Measurements from ENCODE around the gene CBR1. TPM values are rescaled to one million over a fixed set of nuclear protein-coding genes. Genes with fewer than 3 reads are reported as not detected.
A peak's percentile ranks its signal among the peaks of the same experiment; 100 is the strongest.

Gene CBR1
- total and polyA plus RNA-seq, 2 donors (not counting 1 experiment from before 2014, with no cell fraction given) = 12.4 to 14.4 TPM

DNA sequence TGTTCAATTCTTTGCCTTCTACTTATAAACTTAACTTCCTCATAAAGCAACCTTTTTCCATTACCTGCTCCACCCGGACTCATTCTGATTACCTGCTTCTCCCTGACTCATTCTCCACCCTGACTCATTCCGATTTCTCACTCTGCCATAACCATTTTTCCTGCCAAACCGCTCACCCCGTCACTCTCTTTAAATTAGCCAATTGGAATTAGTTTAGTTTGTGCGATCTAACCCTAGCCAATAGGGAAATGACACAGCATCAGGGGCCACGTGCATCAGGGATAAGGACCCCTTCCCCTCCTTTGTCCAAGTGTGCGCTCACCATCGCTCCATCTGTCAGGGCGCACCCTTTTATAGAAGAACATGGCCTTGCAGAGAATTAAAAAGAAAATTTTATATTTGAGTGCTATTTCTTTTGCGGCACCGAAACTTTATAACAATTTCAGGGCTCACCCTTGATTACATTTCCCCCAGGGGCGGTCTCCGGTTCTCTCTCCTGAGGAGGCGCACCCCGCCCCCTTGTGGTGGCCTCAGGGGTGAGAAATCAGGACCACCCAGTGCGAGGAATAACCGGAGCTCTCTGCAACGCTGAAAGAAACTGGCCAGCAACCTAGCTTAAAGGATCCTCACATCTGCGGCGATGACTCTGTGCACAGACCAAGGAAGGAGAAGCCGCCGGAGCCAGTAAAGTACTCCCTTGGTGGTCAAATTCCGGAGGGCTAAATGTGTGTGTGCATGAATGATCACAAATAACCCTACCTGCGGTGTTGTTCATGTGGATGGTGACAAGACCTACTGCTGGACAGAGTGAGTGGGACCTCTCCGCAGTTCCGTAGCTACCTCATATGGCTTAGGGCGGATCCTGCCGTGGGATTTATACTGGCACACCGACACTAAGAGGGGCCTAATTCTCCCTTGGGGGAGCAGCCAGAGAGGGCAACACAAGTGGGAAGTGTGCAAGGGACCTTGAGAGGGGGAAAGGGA is 34.8 kb downstream of the CBR1 start:
- Mint-ChIP-seq H3K27ac (no peak overlapping the region), H3K4me3 (peak overlapping the region; percentile 59), H3K4me1 (peaks cover 8% of the 10 kb centered on the region), H3K27me3 (peaks cover 26% of the 10 kb centered on the region), H3K9me3 (ENCODE audit: insufficient read depth) (no peaks in the 10 kb centered on the region)
- H4K20me1 ChIP-seq (ENCODE audit: control insufficient read depth, insufficient read depth, low read length, poor library complexity, severe bottlenecking) = no peaks in the 10 kb centered on the region
- ATAC-seq (ENCODE audit: low read depth) = peak; percentile 71
- TF ChIP-seq EZH2 (IDR thresholded peaks at IDR 0.05; ENCODE audit: borderline replicate concordance, insufficient read depth, low read depth, low read length, poor library complexity, severe bottlenecking) = no peak
- TF ChIP-seq, protein P1, sequence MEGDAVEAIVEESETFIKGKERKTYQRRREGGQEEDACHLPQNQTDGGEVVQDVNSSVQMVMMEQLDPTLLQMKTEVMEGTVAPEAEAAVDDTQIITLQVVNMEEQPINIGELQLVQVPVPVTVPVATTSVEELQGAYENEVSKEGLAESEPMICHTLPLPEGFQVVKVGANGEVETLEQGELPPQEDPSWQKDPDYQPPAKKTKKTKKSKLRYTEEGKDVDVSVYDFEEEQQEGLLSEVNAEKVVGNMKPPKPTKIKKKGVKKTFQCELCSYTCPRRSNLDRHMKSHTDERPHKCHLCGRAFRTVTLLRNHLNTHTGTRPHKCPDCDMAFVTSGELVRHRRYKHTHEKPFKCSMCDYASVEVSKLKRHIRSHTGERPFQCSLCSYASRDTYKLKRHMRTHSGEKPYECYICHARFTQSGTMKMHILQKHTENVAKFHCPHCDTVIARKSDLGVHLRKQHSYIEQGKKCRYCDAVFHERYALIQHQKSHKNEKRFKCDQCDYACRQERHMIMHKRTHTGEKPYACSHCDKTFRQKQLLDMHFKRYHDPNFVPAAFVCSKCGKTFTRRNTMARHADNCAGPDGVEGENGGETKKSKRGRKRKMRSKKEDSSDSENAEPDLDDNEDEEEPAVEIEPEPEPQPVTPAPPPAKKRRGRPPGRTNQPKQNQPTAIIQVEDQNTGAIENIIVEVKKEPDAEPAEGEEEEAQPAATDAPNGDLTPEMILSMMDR (IDR thresholded peaks at IDR 0.05) = peak; percentile 72
- H3K36me3 ChIP-seq (replicated peaks in 1 of 2; ENCODE audit: control extremely low read depth in 1 of 2, control insufficient read depth in 1 of 2, extremely low read depth in 1 of 2, insufficient read depth in 2 of 2, low read length in 1 of 2) = no peaks in the 10 kb centered on the region
- peak overlapping the region; percentile 52 for H2AFZ ChIP-seq (ENCODE audit: insufficient read depth, low read depth, low read length, poor library complexity, severe bottlenecking)
- H3K27me3 ChIP-seq (replicated peaks in 1 of 4; ENCODE audit: control extremely low read depth in 1 of 4, control insufficient read depth in 3 of 4, insufficient read depth in 4 of 4, low read length in 3 of 4) = peaks cover 0 to 14% (median 10%) of the 10 kb centered on the region in 4 experiments
- H3K9me3 ChIP-seq (ENCODE audit: control extremely low read depth in 1 of 3, control insufficient read depth in 2 of 3, insufficient read depth in 1 of 3, low read length in 2 of 3) = no peaks in the 10 kb centered on the region
- H3K4me3 ChIP-seq (ENCODE audit: control extremely low read depth in 1 of 5, extremely low read depth in 1 of 5, insufficient read depth in 1 of 5, low read depth in 2 of 5, low read length in 4 of 5) = peak overlapping the region in 2 of 5 experiments; percentile 13 to 16
- WGBS (ENCODE audit: insufficient coverage) = 13% methylated on average over 15 of the region's 29 CpGs
- peak overlapping the region; percentile 50 for H3K4me2 ChIP-seq (replicated peaks; ENCODE audit: low read depth, low read length, poor library complexity, severe bottlenecking)
- no peaks in the 10 kb centered on the region for H3K79me2 ChIP-seq (ENCODE audit: control insufficient read depth, insufficient read depth, low read length)
- POLR2A ChIA-PET = interaction anchor here (1.0 kb wide), 1 partner anchor 35 kb away, joined by 3 read pairs; the partner anchor contains the start of gene CBR1
- CTCF ChIA-PET = interaction anchor here (0.6 to 2.4 kb wide), 12 partner anchors 8 to 60 kb away, joined by 3 to 10 read pairs (median 3); partner anchors contain the start of genes CBR1 and SETD4
- no peak overlapping the region for H3K27ac ChIP-seq (ENCODE audit: low read length in 2 of 2)
- intact Hi-C loops (cut with micrococcal nuclease) = loop anchor here (2.0 kb wide), 1 partner anchor 44 kb away; the partner anchor contains the start of gene SETD4
- H3K9ac ChIP-seq (ENCODE audit: low read length) = peak overlapping the region; percentile 12
- peaks cover 7 to 9% of the 10 kb centered on the region in 2 donors for H3K4me1 ChIP-seq (ENCODE audit: control insufficient read depth in 2 of 2, insufficient read depth in 2 of 2, low read length in 2 of 2)
- peak; percentile 72 for DNase-seq

Measured in B cell (primary cell).